ENCODE data around the gene SLC7A14. TPM values are rescaled to one million over a fixed set of nuclear protein-coding genes. Genes with fewer than 3 reads are reported as not detected.

Gene SLC7A14
- total RNA-seq (not detected), polyA plus RNA-seq (ENCODE audit: insufficient read length in 6 of 6) (under 1 TPM; 0.27 to 0.82 (median 0.44) TPM)
- long read RNA-seq, donor 1: 0 reads
- long read RNA-seq, donor 2: 0 reads
- long read RNA-seq, donor 3: 0 reads
- long read RNA-seq, donor 4: 0 reads
- long read RNA-seq, donor 5: 0 reads
- long read RNA-seq, donor 6: 0 reads
- long read RNA-seq, donor 7: 0 reads
- long read RNA-seq, donor 8: 0 reads
- long read RNA-seq, donor 9: 0 reads
- long read RNA-seq, donor 10: 0 reads
- long read RNA-seq, donor 11, full-length matches to known transcripts: 1 of 1 reads
- long read RNA-seq, donor 11, partial matches to known transcripts: 0 of 1 reads
- long read RNA-seq, donor 11, other reads (novel, unspliced or antisense): 0 of 1 reads
- long read RNA-seq, donor 12: 0 reads

DNA sequence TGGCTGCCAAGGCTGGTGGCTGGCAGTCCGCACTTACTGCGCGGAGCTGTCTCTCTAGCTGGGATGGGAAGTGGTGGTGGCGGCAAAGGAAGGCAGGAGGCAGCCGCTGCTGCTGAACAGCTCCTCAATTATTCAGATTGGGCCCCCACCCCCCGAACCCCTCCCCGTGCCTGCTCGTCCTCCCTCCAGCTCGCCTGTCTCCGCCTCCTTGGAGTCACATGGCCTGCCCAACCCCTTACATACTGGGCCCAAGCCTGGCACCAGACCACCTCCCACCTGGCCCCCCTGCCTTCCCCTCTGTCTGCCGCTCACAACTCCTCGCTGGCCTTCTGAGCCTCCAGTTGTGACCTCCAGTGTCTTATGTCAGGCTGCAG, at the start of gene SLC7A14:
TSS of gene SLC7A14 (minus strand) at position 139 of the 374 bp plus-strand sequence. CDS start 59,139 bp downstream, outside the sequence.
- intact Hi-C loops (cut with DNase I): no loop called here
- Histone ChIP-seq H3K9me3 (no peaks in the 10 kb centered on the region), H3K27ac (no peak within 1 kb of the TSS), H3K4me3 (no peak within 1 kb of the TSS), H3K36me3 (no peaks in the 10 kb centered on the region), H3K27me3 (peaks cover 33 to 56% of the 10 kb centered on the region in 2 donors), H3K4me1 (no peaks in the 10 kb centered on the region)
- no peak for DNase-seq
- TF ChIP-seq, protein P1, sequence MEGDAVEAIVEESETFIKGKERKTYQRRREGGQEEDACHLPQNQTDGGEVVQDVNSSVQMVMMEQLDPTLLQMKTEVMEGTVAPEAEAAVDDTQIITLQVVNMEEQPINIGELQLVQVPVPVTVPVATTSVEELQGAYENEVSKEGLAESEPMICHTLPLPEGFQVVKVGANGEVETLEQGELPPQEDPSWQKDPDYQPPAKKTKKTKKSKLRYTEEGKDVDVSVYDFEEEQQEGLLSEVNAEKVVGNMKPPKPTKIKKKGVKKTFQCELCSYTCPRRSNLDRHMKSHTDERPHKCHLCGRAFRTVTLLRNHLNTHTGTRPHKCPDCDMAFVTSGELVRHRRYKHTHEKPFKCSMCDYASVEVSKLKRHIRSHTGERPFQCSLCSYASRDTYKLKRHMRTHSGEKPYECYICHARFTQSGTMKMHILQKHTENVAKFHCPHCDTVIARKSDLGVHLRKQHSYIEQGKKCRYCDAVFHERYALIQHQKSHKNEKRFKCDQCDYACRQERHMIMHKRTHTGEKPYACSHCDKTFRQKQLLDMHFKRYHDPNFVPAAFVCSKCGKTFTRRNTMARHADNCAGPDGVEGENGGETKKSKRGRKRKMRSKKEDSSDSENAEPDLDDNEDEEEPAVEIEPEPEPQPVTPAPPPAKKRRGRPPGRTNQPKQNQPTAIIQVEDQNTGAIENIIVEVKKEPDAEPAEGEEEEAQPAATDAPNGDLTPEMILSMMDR (IDR thresholded peaks at IDR 0.05): no peak
- ATAC-seq: no peak

DNA sequence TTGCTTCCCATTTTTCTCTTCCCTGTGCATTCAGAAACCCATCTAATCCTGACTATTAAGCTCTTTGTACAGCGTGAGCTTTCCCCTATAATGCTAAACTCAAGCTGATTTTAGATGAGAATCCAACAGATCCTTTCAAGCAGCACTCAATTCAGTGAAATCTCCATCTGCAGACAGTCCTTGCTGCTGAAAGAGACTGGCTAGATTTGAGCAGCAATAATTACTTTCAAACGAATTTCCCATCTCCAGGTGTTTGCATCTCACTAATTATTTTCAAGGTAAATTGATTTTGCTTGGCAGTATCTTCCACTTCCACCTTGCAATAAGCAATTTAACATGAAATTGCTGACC, 49.5 kb upstream of the SLC7A14 start:
- intact Hi-C loops (cut with DNase I): no loop called here
- TF ChIP-seq, protein P1 (IDR thresholded peaks at IDR 0.05): no peak
- no peaks in the 10 kb centered on the region for H3K36me3 ChIP-seq
- H3K9me3 ChIP-seq: no peaks in the 10 kb centered on the region
- no peaks in the 10 kb centered on the region for H3K4me1 ChIP-seq
- DNase-seq (no peak), ATAC-seq (no peak)
- H3K27ac ChIP-seq: no peak overlapping the region
- no peak overlapping the region for H3K4me3 ChIP-seq
- H3K27me3 ChIP-seq: no peaks in the 10 kb centered on the region

- H3K27ac ChIP-seq: no peak overlapping the region
- no peaks in the 10 kb centered on the region for H3K9me3 ChIP-seq
- intact Hi-C loops (cut with DNase I): no loop called here
- ATAC-seq (no peak), DNase-seq (no peak)
- H3K36me3 ChIP-seq: no peaks in the 10 kb centered on the region
- no peak overlapping the region for H3K4me3 ChIP-seq
- no peaks in the 10 kb centered on the region for H3K4me1 ChIP-seq
- H3K27me3 ChIP-seq: no peaks in the 10 kb centered on the region
- TF ChIP-seq, protein P1 (IDR thresholded peaks at IDR 0.05): no peak
Measured at GRCh38 chr3:170634663-170635384, 48.9 kb upstream of the SLC7A14 start.

- TF ChIP-seq, protein P1 (IDR thresholded peaks at IDR 0.05): no peak
- ATAC-seq (no peak), DNase-seq (no peak)
- no peak overlapping the region for H3K27ac ChIP-seq
- no peak overlapping the region for H3K4me3 ChIP-seq
- no peaks in the 10 kb centered on the region for H3K27me3 ChIP-seq
- no peaks in the 10 kb centered on the region for H3K4me1 ChIP-seq
- H3K36me3 ChIP-seq: no peaks in the 10 kb centered on the region
- no peaks in the 10 kb centered on the region for H3K9me3 ChIP-seq
- intact Hi-C loops (cut with DNase I): no loop called here
Measured at GRCh38 chr3:170633573-170633972, 47.7 kb upstream of the SLC7A14 start.

- Histone ChIP-seq H3K27ac (no peak overlapping the region), H3K4me1 (no peaks in the 10 kb centered on the region), H3K9me3 (no peaks in the 10 kb centered on the region), H3K27me3 (no peaks in the 10 kb centered on the region), H3K36me3 (no peaks in the 10 kb centered on the region), H3K4me3 (no peak overlapping the region)
- ATAC-seq (no peak), DNase-seq (no peak)
- TF ChIP-seq, protein P1 (IDR thresholded peaks at IDR 0.05): no peak
- intact Hi-C loops (cut with DNase I): no loop called here
Measured at GRCh38 chr3:170632780-170633179, 46.9 kb upstream of the SLC7A14 start.

Measured in left lung (tissue), 14 donors.